Adrenal gland (tissue), 5 donors: ENCODE measurements around the gene PCDH9.

Source experiments
- POLR2A ChIP-seq, 2 donors: fragments of 450-650 bp; IDR thresholded peaks; one replicate each; pipeline ENCODE4 v1.6.1; 2017; ENCODE audit warnings: antibody characterized with exemption in 2 of 2, mild to moderate bottlenecking in 2 of 2, moderate library complexity in 1 of 2
- TF ChIP-seq, protein P1 (sequence below), 6 experiments: fragments of 450-650 bp in 4 of 6; fragments of 200-600 bp in 2 of 6; sonication (generic) in 1 of 6; IDR thresholded peaks; 1 replicate in 5 of 6; 2 replicates in 1 of 6; pipeline versions ENCODE4 v1.5.1 to v1.8.0; 2016 to 2021; ENCODE audit warnings: antibody characterized with exemption in 6 of 6, mild to moderate bottlenecking in 2 of 6, moderate library complexity in 1 of 6
- donor health status: DM: no; HTN: no; CAD: no.

DNA sequence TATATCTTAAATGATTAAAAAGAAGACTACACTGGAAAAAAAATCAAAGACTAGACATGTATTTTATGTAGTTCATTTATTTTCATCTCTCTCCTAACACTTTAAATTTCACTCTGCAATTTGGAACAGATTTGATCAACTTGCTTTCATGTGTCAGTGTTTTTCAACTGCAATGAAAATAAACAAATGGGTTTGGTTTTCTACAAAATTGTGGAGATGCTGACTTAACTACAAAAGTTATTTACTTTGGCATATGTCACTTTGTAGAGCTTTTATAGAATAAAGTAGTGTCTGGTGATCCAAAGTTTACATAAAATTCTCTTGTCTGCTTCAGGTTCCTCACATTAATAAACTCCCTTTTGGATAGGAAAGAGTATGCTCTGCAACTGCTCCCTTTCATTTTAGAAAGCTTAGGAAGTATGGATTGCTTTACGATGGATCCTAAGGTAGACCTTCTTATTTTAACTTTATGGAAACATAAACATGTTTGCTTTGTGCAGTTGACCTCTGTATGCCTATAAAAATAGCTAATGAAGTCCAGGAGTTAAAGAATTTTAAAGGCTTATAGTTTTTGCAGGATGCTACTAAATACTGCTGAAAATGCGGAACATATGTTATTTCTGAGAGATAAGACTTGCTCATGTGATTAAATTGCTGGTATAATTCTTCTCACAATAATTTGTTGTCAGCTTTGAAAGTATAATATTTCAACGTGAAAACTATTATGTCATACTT is 815.9 kb downstream of the PCDH9 start:
- TF ChIP-seq, protein P1, sequence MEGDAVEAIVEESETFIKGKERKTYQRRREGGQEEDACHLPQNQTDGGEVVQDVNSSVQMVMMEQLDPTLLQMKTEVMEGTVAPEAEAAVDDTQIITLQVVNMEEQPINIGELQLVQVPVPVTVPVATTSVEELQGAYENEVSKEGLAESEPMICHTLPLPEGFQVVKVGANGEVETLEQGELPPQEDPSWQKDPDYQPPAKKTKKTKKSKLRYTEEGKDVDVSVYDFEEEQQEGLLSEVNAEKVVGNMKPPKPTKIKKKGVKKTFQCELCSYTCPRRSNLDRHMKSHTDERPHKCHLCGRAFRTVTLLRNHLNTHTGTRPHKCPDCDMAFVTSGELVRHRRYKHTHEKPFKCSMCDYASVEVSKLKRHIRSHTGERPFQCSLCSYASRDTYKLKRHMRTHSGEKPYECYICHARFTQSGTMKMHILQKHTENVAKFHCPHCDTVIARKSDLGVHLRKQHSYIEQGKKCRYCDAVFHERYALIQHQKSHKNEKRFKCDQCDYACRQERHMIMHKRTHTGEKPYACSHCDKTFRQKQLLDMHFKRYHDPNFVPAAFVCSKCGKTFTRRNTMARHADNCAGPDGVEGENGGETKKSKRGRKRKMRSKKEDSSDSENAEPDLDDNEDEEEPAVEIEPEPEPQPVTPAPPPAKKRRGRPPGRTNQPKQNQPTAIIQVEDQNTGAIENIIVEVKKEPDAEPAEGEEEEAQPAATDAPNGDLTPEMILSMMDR (IDR thresholded peaks at IDR 0.05): no peak
- TF ChIP-seq POLR2A (IDR thresholded peaks at IDR 0.05): no peak
